RWPE2 (cell line): ENCODE measurements around the gene OXCT2.
"Not testable (repeated sequence)": the region's sequence is repeated elsewhere in the genome, so short reads cannot be mapped to it uniquely, and the experiment has no call there.

Experiments
- ATAC-seq: fragments of 200-7000 bp; cut with Tn5 transposase; 3 replicates; pipeline ENCODE4 v1.9.1; 2021; ENCODE audit warnings: low read depth
- DNase-seq: peaks from one replicate; pipeline ENCODE4 v3.0.0-alpha.2; 2020; ENCODE audit warnings: low spot score
- H3K27ac ChIP-seq: fragments of 450-650 bp; 2 replicates; pipeline ENCODE4 v1.5.1; 2017; ENCODE audit warnings: mild to moderate bottlenecking; ENCODE audit not compliant: poor library complexity, severe bottlenecking
- H3K27me3 ChIP-seq: fragments of 250-450 bp; sonication (Bioruptor Pico); 2 replicates; pipeline ENCODE4 v1.5.1; 2021; ENCODE audit warnings: mild to moderate bottlenecking, moderate library complexity; ENCODE audit not compliant: insufficient read depth, poor library complexity, severe bottlenecking
- H3K36me3 ChIP-seq: fragments of 250-450 bp; sonication (Bioruptor Pico); 2 replicates; pipeline ENCODE4 v1.5.1; 2020; ENCODE audit warnings: low read depth, mild to moderate bottlenecking, moderate library complexity
- H3K4me1 ChIP-seq: fragments of 250-450 bp; sonication (Bioruptor Pico); 2 replicates; pipeline ENCODE4 v1.5.1; 2021; ENCODE audit warnings: mild to moderate bottlenecking, moderate library complexity; ENCODE audit not compliant: insufficient read depth, poor library complexity, severe bottlenecking
- H3K4me3 ChIP-seq: fragments of 250-450 bp; sonication (Bioruptor Pico); 2 replicates; pipeline ENCODE4 v1.5.1; 2021; ENCODE audit warnings: mild to moderate bottlenecking, moderate library complexity; ENCODE audit not compliant: severe bottlenecking
- H3K9me3 ChIP-seq: fragments of 250-450 bp; sonication (Bioruptor Pico); 2 replicates; pipeline ENCODE4 v1.5.1; 2021; ENCODE audit warnings: mild to moderate bottlenecking, moderate library complexity; ENCODE audit not compliant: severe bottlenecking
- TF ChIP-seq, protein P1 (sequence below): fragments of 450-650 bp; IDR thresholded peaks from one replicate; pipeline ENCODE4 v1.5.1; 2017; ENCODE audit warnings: mild to moderate bottlenecking, moderate library complexity; ENCODE audit not compliant: poor library complexity, severe bottlenecking

Gene OXCT2

DNA sequence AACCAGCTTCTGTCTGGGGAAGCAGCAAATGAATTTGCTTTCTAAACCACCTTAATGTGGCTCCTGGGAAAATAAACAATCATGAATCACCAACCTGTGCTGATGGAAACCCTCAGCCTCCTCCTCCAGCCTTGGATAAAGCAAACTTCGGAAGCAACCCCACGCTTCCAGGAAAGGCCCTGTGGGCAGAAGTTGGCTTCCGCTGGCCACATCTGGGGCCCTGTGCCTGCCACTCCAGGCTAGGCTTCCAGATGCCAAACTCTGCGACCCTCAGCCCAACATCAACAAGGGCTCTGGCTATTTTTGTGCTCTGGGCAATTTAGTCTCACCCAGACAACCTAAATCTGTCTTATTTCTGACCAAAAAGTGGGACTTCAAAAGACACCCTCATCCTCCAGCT, 6.2 kb upstream of the OXCT2 start:
- ATAC-seq = no peak
- Histone ChIP-seq H3K9me3 (no peaks in the 10 kb centered on the region), H3K4me1 (no peaks in the 10 kb centered on the region), H3K36me3 (no peaks in the 10 kb centered on the region), H3K27ac (no peak overlapping the region), H3K4me3 (no peak overlapping the region), H3K27me3 (no peaks in the 10 kb centered on the region)
- no peak for DNase-seq
- TF ChIP-seq, protein P1, sequence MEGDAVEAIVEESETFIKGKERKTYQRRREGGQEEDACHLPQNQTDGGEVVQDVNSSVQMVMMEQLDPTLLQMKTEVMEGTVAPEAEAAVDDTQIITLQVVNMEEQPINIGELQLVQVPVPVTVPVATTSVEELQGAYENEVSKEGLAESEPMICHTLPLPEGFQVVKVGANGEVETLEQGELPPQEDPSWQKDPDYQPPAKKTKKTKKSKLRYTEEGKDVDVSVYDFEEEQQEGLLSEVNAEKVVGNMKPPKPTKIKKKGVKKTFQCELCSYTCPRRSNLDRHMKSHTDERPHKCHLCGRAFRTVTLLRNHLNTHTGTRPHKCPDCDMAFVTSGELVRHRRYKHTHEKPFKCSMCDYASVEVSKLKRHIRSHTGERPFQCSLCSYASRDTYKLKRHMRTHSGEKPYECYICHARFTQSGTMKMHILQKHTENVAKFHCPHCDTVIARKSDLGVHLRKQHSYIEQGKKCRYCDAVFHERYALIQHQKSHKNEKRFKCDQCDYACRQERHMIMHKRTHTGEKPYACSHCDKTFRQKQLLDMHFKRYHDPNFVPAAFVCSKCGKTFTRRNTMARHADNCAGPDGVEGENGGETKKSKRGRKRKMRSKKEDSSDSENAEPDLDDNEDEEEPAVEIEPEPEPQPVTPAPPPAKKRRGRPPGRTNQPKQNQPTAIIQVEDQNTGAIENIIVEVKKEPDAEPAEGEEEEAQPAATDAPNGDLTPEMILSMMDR = no peak

DNA sequence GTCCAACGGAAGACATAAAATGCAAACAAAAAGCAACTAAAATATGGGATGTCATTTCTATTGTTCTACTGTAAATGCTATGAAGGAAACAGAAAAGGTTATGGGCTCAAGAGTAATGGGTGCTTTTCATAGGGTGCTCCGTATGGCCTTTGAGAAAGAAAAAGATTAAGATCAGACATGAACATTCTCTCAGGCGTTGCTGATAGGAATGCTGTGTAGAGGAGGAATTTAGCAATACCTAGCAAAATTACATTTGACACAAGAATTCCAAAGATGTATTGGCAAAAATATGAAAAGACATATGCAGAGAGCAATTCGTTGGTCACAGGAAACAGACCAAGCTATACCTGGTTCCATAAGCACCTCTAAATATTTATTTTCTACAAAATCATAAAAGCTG, 5.7 kb upstream of the OXCT2 start:
- DNase-seq = no peak
- TF ChIP-seq, protein P1 = no peak

DNA sequence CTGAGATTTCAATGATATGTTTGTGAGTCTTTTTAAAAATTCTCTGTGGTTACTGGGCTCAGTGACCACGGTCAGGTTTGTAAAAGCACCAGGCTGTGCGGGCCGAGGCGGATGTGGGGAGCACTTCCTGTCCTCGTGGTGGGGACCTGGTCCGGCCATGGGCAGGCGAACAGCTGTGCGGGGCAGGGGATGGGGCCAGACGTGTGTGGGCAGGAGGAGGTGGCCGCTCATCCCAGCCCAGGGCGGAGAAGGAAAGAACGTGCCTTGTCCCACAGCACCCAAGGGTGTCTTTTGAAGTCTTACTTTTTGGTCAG, 5.2 kb upstream of the OXCT2 start:
- Histone ChIP-seq H3K36me3 (no peaks in the 10 kb centered on the region), H3K27me3 (no peaks in the 10 kb centered on the region), H3K27ac (no peak overlapping the region), H3K9me3 (no peaks in the 10 kb centered on the region), H3K4me1 (no peaks in the 10 kb centered on the region), H3K4me3 (no peak overlapping the region)
- TF ChIP-seq, protein P1 = no peak
- no peak for ATAC-seq
- DNase-seq = no peak

More for the DNA sequence above, 5.7 kb upstream of the OXCT2 start:
- H3K4me3 ChIP-seq = no peak overlapping the region
- no peak overlapping the region for H3K27ac ChIP-seq
- ATAC-seq = no peak
- H3K36me3 ChIP-seq = no peaks in the 10 kb centered on the region
- H3K4me1 ChIP-seq = no peaks in the 10 kb centered on the region
- H3K9me3 ChIP-seq = no peaks in the 10 kb centered on the region
- no peaks in the 10 kb centered on the region for H3K27me3 ChIP-seq

DNA sequence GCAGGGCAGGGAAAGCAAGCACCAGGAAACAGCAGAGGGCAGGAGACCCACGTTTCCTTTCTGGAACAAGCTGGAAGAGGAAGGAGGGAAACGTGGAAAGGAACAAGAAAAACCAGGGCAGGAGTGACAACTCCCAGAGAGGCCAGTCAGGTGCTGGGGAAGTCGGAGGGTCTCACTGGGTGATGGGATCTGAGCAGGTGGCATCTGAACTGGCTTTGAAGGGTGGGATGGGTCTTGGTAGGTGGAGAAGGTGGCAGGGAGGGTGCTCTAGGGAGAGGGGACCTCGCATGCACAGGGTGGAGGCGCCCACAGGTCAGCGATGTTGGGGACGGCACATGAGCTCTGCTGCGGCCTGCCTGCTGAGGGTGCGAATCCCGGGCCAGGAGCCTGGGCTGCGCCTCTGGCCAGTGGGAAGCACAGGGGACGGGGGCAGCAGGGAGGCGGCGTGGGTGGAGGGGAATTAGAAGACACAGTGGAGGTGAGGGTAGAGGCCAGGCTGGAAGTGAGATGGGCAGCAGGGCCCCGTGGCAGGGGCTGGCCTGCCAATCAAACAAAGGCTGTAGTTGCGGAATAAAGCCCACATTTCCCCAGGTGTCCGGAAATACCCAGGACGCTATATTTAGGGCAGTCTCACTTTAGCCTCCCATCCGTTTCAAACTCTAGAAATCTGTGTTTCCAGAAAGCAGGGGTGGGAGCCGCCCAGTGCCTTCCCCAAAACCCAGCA, 4.7 kb upstream of the OXCT2 start:
- not testable (repeated sequence) for H3K4me1 ChIP-seq, H3K9me3 ChIP-seq, H3K27me3 ChIP-seq, ATAC-seq, H3K4me3 ChIP-seq, H3K36me3 ChIP-seq, H3K27ac ChIP-seq, DNase-seq

DNA sequence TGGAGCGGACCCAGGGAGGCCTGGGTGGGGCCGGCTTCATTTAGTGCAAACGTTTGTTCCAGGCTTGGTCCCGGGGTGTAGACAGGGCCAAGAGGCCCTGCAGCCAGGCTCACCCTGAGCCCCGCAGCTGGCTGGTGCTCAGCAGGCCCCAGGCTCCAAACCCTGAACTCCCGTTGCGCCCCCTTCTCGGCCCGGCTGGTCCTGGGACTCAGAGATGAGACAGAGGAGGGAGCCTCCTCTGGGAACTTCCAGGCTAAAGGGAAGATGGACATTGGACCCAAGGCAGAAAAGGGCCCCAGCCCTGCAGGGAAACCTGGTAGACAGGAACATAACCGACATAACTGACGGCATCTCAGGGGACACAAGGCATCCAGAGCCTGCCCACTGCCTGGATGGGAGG, 4.0 kb upstream of the OXCT2 start:
- not testable (repeated sequence) for ATAC-seq, H3K9me3 ChIP-seq, H3K4me3 ChIP-seq, H3K36me3 ChIP-seq, H3K4me1 ChIP-seq, DNase-seq, H3K27ac ChIP-seq, H3K27me3 ChIP-seq

DNA sequence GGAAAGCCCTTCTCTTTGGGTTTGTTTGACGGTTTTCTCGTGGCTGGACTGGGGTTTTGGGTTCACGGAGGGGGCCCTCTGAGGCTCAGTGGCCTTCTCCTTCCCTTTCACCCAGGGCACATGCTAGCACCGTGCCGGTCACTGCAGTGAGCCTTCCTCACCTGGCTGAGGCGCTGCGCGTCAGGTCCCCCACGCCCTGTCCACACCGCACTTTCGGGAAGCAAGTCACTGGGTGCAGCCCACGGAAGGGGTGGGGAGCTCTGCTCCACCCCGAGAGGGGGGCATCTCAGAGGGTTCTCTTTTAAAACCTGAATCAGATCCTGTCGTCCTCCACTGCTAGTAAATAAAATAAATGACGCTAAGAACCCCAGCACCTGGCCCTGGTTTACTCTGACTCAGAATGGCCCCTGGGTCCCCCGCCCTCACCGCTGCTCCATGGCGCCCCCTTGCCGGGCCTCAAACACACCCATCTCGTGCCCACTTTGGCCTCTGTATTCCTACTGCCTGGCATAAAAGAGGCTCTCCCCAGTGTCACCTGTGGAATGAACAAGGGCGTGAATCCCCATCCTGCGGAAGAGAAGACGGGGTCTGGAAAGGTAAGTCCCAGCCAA, 2.3 kb upstream of the OXCT2 start:
- ATAC-seq, H3K4me1 ChIP-seq, H3K27me3 ChIP-seq, DNase-seq, H3K4me3 ChIP-seq, H3K36me3 ChIP-seq, H3K9me3 ChIP-seq, H3K27ac ChIP-seq: not testable (repeated sequence)
